ENCODE data around the gene DGLUCY. TPM values are rescaled to one million over a fixed set of nuclear protein-coding genes. Genes with fewer than 3 reads are reported as not detected.

The DGLUCY gene
- total and polyA plus RNA-seq, 2 of the 8 experiments (the other 6 are each of a cell fraction or from before 2014, with no cell fraction given), result 24.9 to 31.8 TPM

GRCh38 chr14:91140672-91141071 lies 26.8 kb downstream of the DGLUCY start:
- 78% methylated on average over 3 of the region's 3 CpGs; no CpG with 5 or more reads in 1 of the 2 experiments for WGBS, 2 experiments (ENCODE audit: extremely low coverage in 1 of 2, insufficient coverage in 1 of 2, insufficient read length in 1 of 2, insufficient replicate concordance in 2 of 2, low coverage in 1 of 2, low lambda C conversion rate in 2 of 2, missing lambda C conversion rate in 1 of 2)
- ChIA-PET CTCF (ENCODE audit: partially characterized antibody) (interaction anchor here (0.7 to 3.6 kb wide), 17 partner anchors 10 to 282 kb away, joined by 3 to 34 read pairs (median 5); partner anchors contain the start of gene DGLUCY), POLR2A (ENCODE audit: partially characterized antibody) (no interaction called here)
- TF ChIP-seq SP1 (IDR thresholded peaks at IDR 0.05; ENCODE audit: low read depth, low read length) (no peak), ASH2L (IDR thresholded peaks at IDR 0.05; ENCODE audit: low read length) (no peak), CTCF (IDR thresholded peaks at IDR 0.05; ENCODE audit: control extremely low read depth in 1 of 3, insufficient read depth in 1 of 3, low read depth in 1 of 3, low read length in 3 of 3) (peak in 2 of 3 experiments; percentile 88 to 98; a peak in 3 of 4 replicates), TCF12 (IDR thresholded peaks at IDR 0.05; ENCODE audit: low read depth, low read length) (no peak), SAP30 (IDR thresholded peaks at IDR 0.05; ENCODE audit: insufficient read depth, insufficient replicate concordance, low read length) (no peak), EP300 (IDR thresholded peaks at IDR 0.05; ENCODE audit: borderline replicate concordance in 1 of 2, low read depth in 2 of 2, low read length in 2 of 2) (no peak), YY1 (IDR thresholded peaks at IDR 0.05; ENCODE audit: low read depth, low read length) (0 out of 2 replicates have a peak, but pooled peaks have one; percentile 40), JUND (IDR thresholded peaks at IDR 0.05; ENCODE audit: low read length) (no peak)
- TF ChIP-seq, protein P1, sequence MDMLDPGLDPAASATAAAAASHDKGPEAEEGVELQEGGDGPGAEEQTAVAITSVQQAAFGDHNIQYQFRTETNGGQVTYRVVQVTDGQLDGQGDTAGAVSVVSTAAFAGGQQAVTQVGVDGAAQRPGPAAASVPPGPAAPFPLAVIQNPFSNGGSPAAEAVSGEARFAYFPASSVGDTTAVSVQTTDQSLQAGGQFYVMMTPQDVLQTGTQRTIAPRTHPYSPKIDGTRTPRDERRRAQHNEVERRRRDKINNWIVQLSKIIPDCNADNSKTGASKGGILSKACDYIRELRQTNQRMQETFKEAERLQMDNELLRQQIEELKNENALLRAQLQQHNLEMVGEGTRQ (IDR thresholded peaks at IDR 0.05; ENCODE audit: low read length), result no peak

More at GRCh38 chr14:91140672-91141071, 26.8 kb downstream of the DGLUCY start:
- Histone ChIP-seq H3K4me3 (ENCODE audit: extremely low read depth in 1 of 4, insufficient read depth in 2 of 4, low read depth in 3 of 4, low read length in 4 of 4) (no peak overlapping the region), H2BK12ac (ENCODE audit: low read depth, low read length) (no peak overlapping the region), H3K36me3 (ENCODE audit: control insufficient read depth in 2 of 4, insufficient read depth in 4 of 4, low read length in 3 of 4) (peaks cover 0 to 7% (median 0%) of the 10 kb centered on the region in 4 experiments; a peak in 2 of 8 replicates), H4K5ac (ENCODE audit: insufficient read length, low read depth, low read length) (no peak overlapping the region), H2BK15ac (ENCODE audit: low read length) (no peak overlapping the region), H4K8ac (ENCODE audit: extremely low read depth, insufficient read depth, low read length) (no peak overlapping the region), H3K4me2 (ENCODE audit: insufficient read depth in 1 of 2, low read depth in 2 of 2, low read length in 2 of 2) (no peak overlapping the region), H2BK20ac (ENCODE audit: low read length) (no peak overlapping the region), H3K79me1 (ENCODE audit: low read depth, low read length) (no peaks in the 10 kb centered on the region), H3K23ac (ENCODE audit: insufficient read length) (no peak overlapping the region), H3K18ac (ENCODE audit: extremely low read depth, low read length) (no peak overlapping the region), H3K9ac (replicated peaks in 1 of 4; ENCODE audit: extremely low read depth in 1 of 4, low read depth in 3 of 4, low read length in 3 of 4) (no peak overlapping the region), H3K4me1 (replicated peaks in 1 of 4; ENCODE audit: control insufficient read depth in 3 of 4, insufficient read depth in 4 of 4, low read length in 3 of 4) (peaks cover 0 to 5% (median 3%) of the 10 kb centered on the region in 4 experiments; a peak in 4 of 7 replicates), H4K20me1 (replicated peaks in 1 of 2; ENCODE audit: control insufficient read depth in 1 of 2, insufficient read depth in 2 of 2, low read length in 2 of 2) (peaks cover 0 to 2% of the 10 kb centered on the region in 2 experiments), H3K9me3 (ENCODE audit: insufficient read depth in 2 of 2, low read depth in 1 of 2, low read length in 1 of 2) (no peaks in the 10 kb centered on the region), H2BK120ac (replicated peaks; ENCODE audit: low read depth, low read length) (no peak overlapping the region), H2BK5ac (ENCODE audit: low read depth, low read length) (no peak overlapping the region), H3K4ac (replicated peaks; ENCODE audit: insufficient read length, low read depth, low read length) (no peak overlapping the region), H2AFZ (ENCODE audit: low read length) (no peak overlapping the region), H3K56ac (replicated peaks; ENCODE audit: insufficient read length, low read depth, low read length) (no peak overlapping the region), H3K27ac (ENCODE audit: low read depth, low read length) (no peak overlapping the region), H4K91ac (replicated peaks; ENCODE audit: insufficient read length, low read length) (no peak overlapping the region), H2AK5ac (ENCODE audit: low read depth, low read length) (no peak overlapping the region), H3K27me3 (replicated peaks in 1 of 4; ENCODE audit: control insufficient read depth in 3 of 4, extremely low read depth in 1 of 4, insufficient read depth in 3 of 4, low read length in 3 of 4) (no peaks in the 10 kb centered on the region), H3K79me2 (ENCODE audit: control insufficient read depth in 1 of 2, insufficient read depth in 2 of 2, low read length in 2 of 2) (no peaks in the 10 kb centered on the region), H3K23me2 (ENCODE audit: low read depth, low read length) (0 out of 2 replicates have a peak, but pooled peaks cover 2% of the 10 kb centered on the region), H3K14ac (ENCODE audit: insufficient read length) (no peak overlapping the region)
- FAIRE-seq, result peak; percentile 87
- DNase-seq (ENCODE audit: low read depth in 1 of 2, low spot score in 2 of 2), result no peak
